Smooth muscle cell of the brain vasculature (primary cell): ENCODE data around the gene ZNF836.

ENCODE experiments used
- DNase-seq: peaks from one replicate; pipeline ENCODE4 v3.0.0-alpha.2; 2012; ENCODE audit warnings: low read depth, low spot score

Gene ZNF836

GRCh38 chr19:52188822-52189734, 17.7 kb upstream of the ZNF836 start:
- DNase-seq: no peak

- DNase-seq: no peak
Observed at GRCh38 chr19:52187407-52187806, 16.0 kb upstream of the ZNF836 start.

- DNase-seq: no peak
Observed at GRCh38 chr19:52176574-52176973, 5.2 kb upstream of the ZNF836 start.

DNA sequence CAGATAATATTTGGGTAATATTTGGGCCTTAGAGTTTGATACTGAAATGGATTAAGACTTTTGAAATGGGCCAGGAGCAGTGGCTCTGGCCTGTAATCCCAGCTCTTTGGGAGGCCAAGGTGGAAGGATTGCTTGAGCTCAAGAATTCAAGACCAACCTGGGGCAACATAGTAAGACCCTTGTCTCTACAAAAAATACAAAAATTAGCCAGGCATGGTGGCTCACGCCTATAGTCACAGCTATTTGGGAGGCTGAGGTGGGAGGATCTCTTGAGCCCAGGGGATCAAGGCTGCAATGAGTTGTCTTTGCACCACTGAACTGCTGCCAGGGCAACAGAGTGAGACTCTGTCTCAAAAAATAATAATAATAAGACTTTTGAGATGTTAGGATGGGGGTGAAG, 926 bp upstream of the ZNF836 start:
- no peak for DNase-seq

DNA sequence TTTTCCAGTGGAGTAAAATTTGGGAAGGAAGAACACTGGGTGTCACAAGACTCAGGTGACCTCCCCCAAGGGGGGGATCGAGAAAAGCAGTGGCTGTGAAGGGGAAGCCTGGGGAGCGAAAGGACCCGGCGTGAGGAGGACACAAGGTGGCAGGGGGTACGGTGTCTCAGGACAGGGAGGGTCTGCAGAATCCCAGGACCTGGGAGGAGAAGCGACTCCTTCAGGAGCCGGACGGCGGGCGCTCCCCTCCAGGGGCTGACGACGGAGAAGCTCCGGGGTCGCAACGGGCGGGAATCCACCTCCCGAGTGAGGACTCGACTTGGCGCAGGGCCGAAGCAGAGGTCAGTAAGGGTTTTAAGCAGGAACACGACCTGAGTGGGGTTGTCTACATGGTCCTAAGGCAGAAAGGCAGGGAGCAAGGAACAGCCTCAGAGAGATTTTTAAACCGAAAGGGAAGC, 529 bp downstream of the ZNF836 start:
- no peak for DNase-seq

DNA sequence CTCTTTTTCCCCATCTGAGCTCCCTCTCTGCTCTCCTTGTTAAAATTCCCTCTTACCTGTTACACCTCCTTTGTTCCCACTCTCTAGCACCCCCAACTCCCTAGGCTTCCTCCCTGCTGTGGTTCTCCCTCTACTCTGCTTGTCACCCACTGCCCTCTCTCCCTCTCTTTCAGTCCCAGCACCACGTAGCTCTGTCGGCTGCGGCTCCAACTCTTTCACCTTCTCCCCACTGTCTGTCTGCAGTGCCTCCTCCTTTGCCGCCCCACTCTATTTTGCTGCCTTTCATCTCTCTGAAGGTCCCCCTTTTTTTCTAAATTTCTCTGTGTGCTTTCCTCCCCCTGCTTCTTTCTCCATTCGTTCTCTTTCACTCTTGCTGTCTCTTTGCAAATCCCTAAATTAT, 1.1 kb downstream of the ZNF836 start:
- no peak for DNase-seq

DNA sequence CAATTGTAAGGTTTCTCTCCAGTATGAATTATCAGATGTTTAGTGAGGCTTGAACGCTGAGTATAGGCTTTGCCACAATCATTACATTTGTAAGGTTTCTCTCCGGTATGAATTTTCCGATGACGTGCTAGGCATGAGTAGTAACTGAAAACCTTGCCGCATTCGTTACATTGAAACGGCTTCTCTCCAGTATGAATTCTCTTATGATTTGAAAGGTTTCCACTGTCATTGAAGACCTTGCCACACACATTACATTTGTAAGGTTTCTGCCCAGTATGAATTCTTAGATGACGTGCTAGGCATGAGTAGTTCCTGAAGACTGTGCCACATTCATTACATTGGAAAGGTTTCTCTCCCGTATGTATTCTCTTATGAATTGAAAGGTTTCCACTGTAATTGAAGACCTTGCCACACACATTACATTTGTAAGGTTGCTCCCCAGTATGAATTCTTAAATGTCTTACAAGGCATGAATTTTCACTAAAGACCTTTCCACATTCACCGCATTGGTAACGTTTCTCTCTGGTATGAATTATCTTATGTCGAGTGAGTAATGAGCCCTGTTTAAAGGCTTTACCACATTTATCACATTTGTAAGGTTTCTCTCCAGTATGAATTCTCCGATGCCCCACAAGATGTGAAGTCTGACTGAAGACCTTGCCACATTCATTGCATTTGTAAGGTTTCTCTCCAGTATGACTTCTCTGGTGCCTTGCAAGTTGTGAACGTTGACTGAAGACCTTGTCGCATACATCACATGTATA, 15.6 kb downstream of the ZNF836 start:
- DNase-seq: no peak

- no peak for DNase-seq
Observed at GRCh38 chr19:52148256-52148655, 23.2 kb downstream of the ZNF836 start.

DNA sequence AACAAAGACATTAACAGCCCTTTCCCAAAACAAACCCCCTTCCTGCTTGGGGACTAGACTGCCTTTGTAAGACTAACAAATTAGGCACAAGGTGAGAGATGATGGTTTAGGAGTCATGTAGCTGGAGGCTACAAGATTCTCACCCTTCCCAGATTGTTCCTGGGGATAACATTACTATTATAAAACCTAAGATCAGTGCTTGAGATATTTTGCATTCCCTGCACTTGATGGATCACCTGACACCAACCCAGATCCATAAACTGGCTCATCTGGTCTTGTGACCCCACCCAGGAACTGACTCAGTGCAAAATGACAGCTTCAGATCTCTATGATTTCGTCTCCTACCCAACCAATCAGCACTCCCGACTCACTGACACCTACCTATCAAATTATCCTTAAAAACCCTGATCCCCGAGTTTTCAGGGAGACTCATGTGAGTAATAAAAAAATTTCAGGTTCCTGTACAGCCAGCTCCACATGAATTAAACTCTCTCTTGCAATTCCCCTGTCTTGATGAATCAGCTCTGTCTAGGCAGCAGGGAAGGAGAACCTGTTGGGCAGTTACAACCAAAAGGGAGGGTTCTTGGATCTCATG, 29.3 kb downstream of the ZNF836 start:
- no peak for DNase-seq

DNA sequence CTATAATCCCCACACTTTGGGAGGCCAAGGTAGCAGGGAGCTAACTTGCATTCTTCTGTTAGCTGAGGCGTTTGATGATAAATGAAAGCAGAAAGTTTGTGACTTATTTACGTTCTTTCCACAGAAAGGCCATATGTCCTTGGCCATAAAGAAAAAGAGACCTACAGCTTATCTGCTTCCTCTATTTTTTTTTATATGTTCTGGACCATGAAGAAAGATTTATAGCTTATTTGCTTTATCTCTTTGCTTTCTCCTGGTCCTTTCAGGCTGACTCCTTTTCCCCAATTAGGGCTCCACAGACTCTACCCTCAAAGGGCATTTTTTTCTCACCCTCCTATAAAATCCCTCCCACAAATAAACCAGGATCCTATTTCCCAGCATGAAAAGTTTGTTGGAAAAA, 30.2 kb downstream of the ZNF836 start:
- no peak for DNase-seq

GRCh38 chr19:52140032-52140710, 31.2 kb downstream of the ZNF836 start:
- no peak for DNase-seq

DNA sequence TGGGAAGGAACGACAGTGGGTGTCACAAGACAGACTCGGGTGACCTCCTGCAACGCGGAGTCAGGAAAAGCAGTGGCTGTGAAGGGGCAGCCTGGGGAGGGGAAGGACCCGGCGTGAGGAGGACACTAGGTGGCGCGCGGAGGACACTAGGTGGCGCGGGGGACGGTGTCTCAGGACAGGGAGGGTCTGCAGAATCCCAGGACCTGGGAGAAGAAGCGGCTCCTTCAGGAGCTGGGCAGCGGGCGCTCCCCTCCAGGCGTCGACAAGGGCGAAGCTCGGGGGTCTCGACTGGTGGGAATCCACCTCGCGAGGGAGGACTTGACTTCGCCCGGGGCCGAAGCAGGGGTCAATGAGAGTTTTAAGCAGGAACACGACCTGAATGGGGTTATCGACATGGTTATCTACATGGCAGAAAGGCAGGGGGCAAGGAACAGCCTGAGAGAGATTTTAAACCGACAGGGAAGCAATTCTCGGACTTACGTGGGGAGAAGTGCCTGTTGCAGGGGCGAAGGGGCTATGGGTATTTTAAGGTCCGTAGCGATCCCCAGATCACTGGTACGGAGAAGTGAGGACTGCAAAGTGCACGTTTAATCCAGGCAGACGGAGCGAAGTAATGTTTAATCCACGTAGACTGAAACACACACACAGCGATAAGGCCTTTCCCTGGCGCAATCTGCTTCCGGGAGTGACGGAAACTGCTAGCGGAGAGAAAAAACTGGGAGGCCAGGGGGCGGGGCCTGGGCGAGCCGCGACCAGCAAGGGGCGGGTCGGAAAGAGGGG, 32.0 kb downstream of the ZNF836 start, which contains the start of gene ZNF616:
Gene ZNF616, minus strand, starts transcription at position 687 of the 780 bp plus-strand sequence. CDS start 9,426 bp downstream, outside the sequence.
- peak; percentile 79 for DNase-seq

GRCh38 chr19:52138983-52139251, 32.5 kb downstream of the ZNF836 start:
- DNase-seq: no peak

- no peak for DNase-seq
Observed at GRCh38 chr19:52138278-52138982, 33.0 kb downstream of the ZNF836 start.

DNA sequence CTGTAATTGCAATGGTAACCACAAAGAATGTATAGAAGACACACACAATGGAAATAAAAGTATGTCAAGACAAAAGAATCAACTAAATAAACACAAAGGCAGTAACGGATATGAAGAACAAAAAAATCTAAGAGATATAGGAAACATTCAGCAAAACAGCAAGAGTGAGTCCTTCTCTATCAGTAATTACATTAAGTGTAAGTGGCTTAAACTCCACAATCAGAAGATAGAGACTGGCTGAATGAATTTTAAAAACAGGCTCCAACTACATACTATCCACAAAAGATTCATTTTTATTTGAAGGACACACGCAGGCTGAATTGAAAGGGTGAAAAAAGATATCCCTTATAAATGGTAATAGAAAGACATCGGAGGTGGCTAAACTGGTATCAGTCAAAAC, 51.1 kb downstream of the ZNF836 start:
- DNase-seq: no peak

GRCh38 chr19:52115526-52116053, 55.8 kb downstream of the ZNF836 start:
- DNase-seq: no peak

GRCh38 chr19:52114691-52115090, 56.7 kb downstream of the ZNF836 start:
- DNase-seq: no peak

GRCh38 chr19:52112624-52113023, 58.8 kb downstream of the ZNF836 start:
- no peak for DNase-seq

DNA sequence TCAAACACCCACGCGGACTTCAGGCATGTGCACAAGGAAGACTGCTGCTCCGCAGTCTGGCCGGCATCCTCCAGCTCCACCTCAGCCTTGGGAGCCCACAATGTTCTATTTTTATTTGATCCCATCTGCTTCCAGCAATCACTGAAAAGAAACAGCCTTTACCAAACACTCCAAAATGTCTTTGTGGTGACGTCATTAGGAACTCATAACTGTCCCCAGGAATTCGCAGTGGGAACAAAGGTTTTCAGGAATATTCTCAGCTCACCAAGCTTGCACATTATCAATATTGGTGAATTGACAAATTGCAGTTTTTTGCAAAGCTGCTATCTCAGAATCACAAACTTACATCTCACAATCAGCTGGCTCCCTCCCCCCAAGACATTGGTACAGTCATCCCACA, 60.6 kb downstream of the ZNF836 start:
- DNase-seq: no peak
